HG03060 (cell line): ENCODE measurements around the gene UNC13D.

ENCODE experiments used
- ATAC-seq: cut with Tn5 transposase; IDR thresholded peaks from one replicate; pipeline ENCODE4 v1.9.1; 2021; ENCODE audit warnings: low read depth, moderate number of reproducible peaks; ENCODE audit not compliant: unreplicated experiment

UNC13D gene

GRCh38 chr17:75808905-75809621 lies 35.1 kb downstream of the UNC13D start:
- peak; percentile 62 for ATAC-seq

- ATAC-seq: no peak
Observed at GRCh38 chr17:75808549-75808904, 35.7 kb downstream of the UNC13D start.

GRCh38 chr17:75807861-75808260 lies 36.3 kb downstream of the UNC13D start:
- no peak for ATAC-seq

GRCh38 chr17:75806822-75807500 lies 37.2 kb downstream of the UNC13D start:
- ATAC-seq: no peak

GRCh38 chr17:75803883-75804282 lies 40.3 kb downstream of the UNC13D start:
- ATAC-seq: no peak

- ATAC-seq: no peak
Observed at GRCh38 chr17:75799402-75799801, 44.8 kb downstream of the UNC13D start.

- no peak for ATAC-seq
Observed at GRCh38 chr17:75795820-75796607, 48.2 kb downstream of the UNC13D start.

- ATAC-seq: no peak
Observed at GRCh38 chr17:75793460-75793859, 50.7 kb downstream of the UNC13D start.

GRCh38 chr17:75791254-75791653 lies 53.0 kb downstream of the UNC13D start:
- ATAC-seq: no peak

GRCh38 chr17:75785016-75785890 lies 59.0 kb downstream of the UNC13D start:
- no peak for ATAC-seq

- peak; percentile 38 for ATAC-seq
Observed at GRCh38 chr17:75784473-75785015, 59.7 kb downstream of the UNC13D start, which contains the start of gene UNK. UNK (plus strand) TSS chr17:75784806; CDS start chr17:75784881, 75 bp downstream.

- no peak for ATAC-seq
Observed at GRCh38 chr17:75783803-75784472, 60.3 kb downstream of the UNC13D start.

- ATAC-seq: peak; percentile 27
Observed at GRCh38 chr17:75783069-75783783, 61.0 kb downstream of the UNC13D start.

GRCh38 chr17:75779987-75780889 lies 64.0 kb downstream of the UNC13D start:
- ATAC-seq: no peak

GRCh38 chr17:75779250-75779986 lies 64.8 kb downstream of the UNC13D start:
- ATAC-seq: peak; percentile 52

GRCh38 chr17:75778861-75779249 lies 65.3 kb downstream of the UNC13D start:
- ATAC-seq: no peak
